NCI-H1436 (cell line): ENCODE measurements around the gene POLR1G.
"Not testable (repeated sequence)": the region's sequence is repeated elsewhere in the genome, so short reads cannot be mapped to it uniquely, and the experiment has no call there.

Experiments
- DNase-seq: peaks from one replicate; lab custom pipeline; 2025; lab: John Stamatoyannopoulos, UW

The POLR1G gene

GRCh38 chr19:45420356-45420755, 13.9 kb downstream of the POLR1G start:
- DNase-seq = no peak

GRCh38 chr19:45420871-45421270, 14.4 kb downstream of the POLR1G start:
- DNase-seq = no peak

GRCh38 chr19:45421947-45422498, 15.6 kb downstream of the POLR1G start:
- no peak for DNase-seq

- no peak for DNase-seq
Observed at GRCh38 chr19:45423033-45423588, 16.7 kb downstream of the POLR1G start.

- DNase-seq = peak; percentile 97
Observed at GRCh38 chr19:45423589-45424190, 17.2 kb downstream of the POLR1G start, which contains the start of gene ERCC1. TSS of gene ERCC1 (minus strand) at chr19:45423917. CDS start at chr19:45423374, 543 bp downstream.

GRCh38 chr19:45424191-45425058, 18.0 kb downstream of the POLR1G start:
- no peak for DNase-seq

- no peak for DNase-seq
Observed at GRCh38 chr19:45428384-45429231, 22.2 kb downstream of the POLR1G start.

- DNase-seq = not testable (repeated sequence)
Observed at GRCh38 chr19:45429896-45430295, 23.5 kb downstream of the POLR1G start.

- not testable (repeated sequence) for DNase-seq
Observed at GRCh38 chr19:45431008-45431407, 24.6 kb downstream of the POLR1G start.

GRCh38 chr19:45432543-45432942, 26.1 kb downstream of the POLR1G start:
- DNase-seq = not testable (repeated sequence)

GRCh38 chr19:45437328-45437727, 30.9 kb downstream of the POLR1G start:
- DNase-seq = no peak

- no peak for DNase-seq
Observed at GRCh38 chr19:45439190-45439568, 32.7 kb downstream of the POLR1G start.

GRCh38 chr19:45439569-45440258, 33.3 kb downstream of the POLR1G start:
- DNase-seq = peak; percentile 69

- DNase-seq = no peak
Observed at GRCh38 chr19:45440259-45440638, 33.8 kb downstream of the POLR1G start.

GRCh38 chr19:45440873-45441654, 34.6 kb downstream of the POLR1G start:
- DNase-seq = no peak

GRCh38 chr19:45442408-45442777, 35.9 kb downstream of the POLR1G start:
- DNase-seq = no peak

- no peak for DNase-seq
Observed at GRCh38 chr19:45442778-45443461, 36.5 kb downstream of the POLR1G start.

- DNase-seq = peak; percentile 84
Observed at GRCh38 chr19:45443462-45444317, 37.2 kb downstream of the POLR1G start.
